Measurements from ENCODE around the gene ETV6. TPM values are rescaled to one million over a fixed set of nuclear protein-coding genes. Genes with fewer than 3 reads are reported as not detected.

Gene ETV6
- total and polyA plus RNA-seq, 2 of the 8 experiments (the other 6 are each of a cell fraction or from before 2014, with no cell fraction given), result 5.5 to 23.9 TPM

DNA sequence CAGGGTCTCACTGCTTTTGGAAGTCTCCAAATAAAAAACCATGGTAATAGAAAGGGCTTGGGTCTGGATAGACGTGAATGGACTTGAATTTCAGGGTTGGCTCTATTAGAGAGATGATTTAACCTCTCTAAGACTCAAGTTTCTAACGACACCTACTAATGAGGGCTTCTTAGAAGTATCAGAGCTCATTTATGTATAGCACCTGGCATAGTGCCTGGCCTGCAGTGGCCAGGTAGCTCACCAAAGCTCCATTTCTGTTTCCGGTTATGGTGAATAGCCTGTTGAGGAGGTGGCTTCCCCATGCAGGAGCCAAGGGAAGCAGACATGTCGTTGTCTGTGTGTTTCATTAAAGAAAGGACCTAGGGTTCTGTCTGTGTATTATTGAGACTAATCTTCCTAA lies 108.6 kb downstream of the ETV6 start (continued):
- TF ChIP-seq CHD7 (IDR thresholded peaks at IDR 0.05; ENCODE audit: insufficient replicate concordance, low read length) (no peak), CBX8 (IDR thresholded peaks at IDR 0.05; ENCODE audit: borderline replicate concordance, low read depth, low read length) (no peak), POU5F1 (IDR thresholded peaks at IDR 0.05; ENCODE audit: low read depth, low read length) (no peak), NRF1 (IDR thresholded peaks at IDR 0.05; ENCODE audit: low read depth, low read length) (no peak)

Data from H1 (cell line).